ENCODE data around the gene SLC45A1.
"Not testable (repeated sequence)": the region's sequence is repeated elsewhere in the genome, so short reads cannot be mapped to it uniquely, and the experiment has no call there.

The SLC45A1 gene

GRCh38 chr1:8374812-8375211, 56.9 kb downstream of the SLC45A1 start:
- no peak overlapping the region for H3K4me3 ChIP-seq (ENCODE audit: low read depth, low read length)
- TF ChIP-seq CTCF (IDR thresholded peaks at IDR 0.05; ENCODE audit: low read depth, low read length), result peak; percentile 51
- peak; percentile 39 for DNase-seq (ENCODE audit: low read depth, low spot score)
- in situ Hi-C loops (cut with HindIII; ENCODE audit: low sequenced_read_pairs), result no loop called here

GRCh38 chr1:8376358-8376840, 58.5 kb downstream of the SLC45A1 start:
- in situ Hi-C loops (cut with HindIII; ENCODE audit: low sequenced_read_pairs), result no loop called here
- no peak for DNase-seq (ENCODE audit: low read depth, low spot score)
- no peak overlapping the region for H3K4me3 ChIP-seq (ENCODE audit: low read depth, low read length)
- no peak for TF ChIP-seq CTCF (IDR thresholded peaks at IDR 0.05; ENCODE audit: low read depth, low read length)

- TF ChIP-seq CTCF (IDR thresholded peaks at IDR 0.05; ENCODE audit: low read depth, low read length), result no peak
- DNase-seq (ENCODE audit: low read depth, low spot score), result no peak
- no peak overlapping the region for H3K4me3 ChIP-seq (ENCODE audit: low read depth, low read length)
- in situ Hi-C loops (cut with HindIII; ENCODE audit: low sequenced_read_pairs), result no loop called here
Measured at GRCh38 chr1:8377271-8377981, 59.5 kb downstream of the SLC45A1 start.

- DNase-seq (ENCODE audit: low read depth, low spot score), result no peak
- in situ Hi-C loops (cut with HindIII; ENCODE audit: low sequenced_read_pairs), result no loop called here
- no peak for TF ChIP-seq CTCF (IDR thresholded peaks at IDR 0.05; ENCODE audit: low read depth, low read length)
- H3K4me3 ChIP-seq (ENCODE audit: low read depth, low read length), result no peak overlapping the region
Measured at GRCh38 chr1:8378178-8378577, 60.3 kb downstream of the SLC45A1 start.

- TF ChIP-seq CTCF (IDR thresholded peaks at IDR 0.05; ENCODE audit: low read depth, low read length), result no peak
- H3K4me3 ChIP-seq (ENCODE audit: low read depth, low read length), result no peak overlapping the region
- in situ Hi-C loops (cut with HindIII; ENCODE audit: low sequenced_read_pairs), result no loop called here
Measured at GRCh38 chr1:8378981-8379470, 61.1 kb downstream of the SLC45A1 start.

GRCh38 chr1:8379513-8380186, 61.7 kb downstream of the SLC45A1 start:
- in situ Hi-C loops (cut with HindIII; ENCODE audit: low sequenced_read_pairs), result no loop called here
- DNase-seq (ENCODE audit: low read depth, low spot score), result no peak
- TF ChIP-seq CTCF (IDR thresholded peaks at IDR 0.05; ENCODE audit: low read depth, low read length), result no peak
- no peak overlapping the region for H3K4me3 ChIP-seq (ENCODE audit: low read depth, low read length)

More at GRCh38 chr1:8378981-8379470, 61.1 kb downstream of the SLC45A1 start:
- no peak for DNase-seq (ENCODE audit: low read depth, low spot score)

GRCh38 chr1:8380310-8380709, 62.4 kb downstream of the SLC45A1 start:
- H3K4me3 ChIP-seq (ENCODE audit: low read depth, low read length); DNase-seq (ENCODE audit: low read depth, low spot score); in situ Hi-C loops (cut with HindIII; ENCODE audit: low sequenced_read_pairs): not testable (repeated sequence)
